SIG-M5 (cell line): ENCODE results near the gene TMEM14A.
"Not testable (repeated sequence)": the region's sequence is repeated elsewhere in the genome, so short reads cannot be mapped to it uniquely, and the experiment has no call there.

Experiments used
- DNase-seq: peaks from one replicate; lab custom pipeline; 2025; lab: John Stamatoyannopoulos, UW

Gene TMEM14A

GRCh38 chr6:52697903-52698302 lies 27.0 kb downstream of the TMEM14A start:
- DNase-seq = no peak

DNA sequence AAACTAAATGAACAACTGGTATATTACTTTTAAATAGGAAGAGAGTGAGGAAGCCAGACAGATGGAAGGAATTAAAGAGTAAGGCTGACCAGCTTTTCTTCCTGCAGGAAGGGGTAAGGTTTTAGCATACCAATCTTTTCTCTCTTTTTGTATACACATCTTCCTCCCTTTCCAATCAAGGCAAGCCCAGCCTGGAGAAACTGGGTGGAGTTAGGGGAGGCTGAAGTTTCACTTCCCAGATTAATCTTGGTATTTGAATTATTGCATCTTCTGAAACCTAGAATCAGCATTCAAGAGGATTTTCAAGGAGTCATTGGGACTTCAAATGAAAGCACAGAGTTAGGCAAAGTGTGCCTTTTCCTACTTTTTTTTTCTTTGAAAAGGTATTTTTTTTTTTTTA lies 33.1 kb downstream of the TMEM14A start:
- DNase-seq = no peak

DNA sequence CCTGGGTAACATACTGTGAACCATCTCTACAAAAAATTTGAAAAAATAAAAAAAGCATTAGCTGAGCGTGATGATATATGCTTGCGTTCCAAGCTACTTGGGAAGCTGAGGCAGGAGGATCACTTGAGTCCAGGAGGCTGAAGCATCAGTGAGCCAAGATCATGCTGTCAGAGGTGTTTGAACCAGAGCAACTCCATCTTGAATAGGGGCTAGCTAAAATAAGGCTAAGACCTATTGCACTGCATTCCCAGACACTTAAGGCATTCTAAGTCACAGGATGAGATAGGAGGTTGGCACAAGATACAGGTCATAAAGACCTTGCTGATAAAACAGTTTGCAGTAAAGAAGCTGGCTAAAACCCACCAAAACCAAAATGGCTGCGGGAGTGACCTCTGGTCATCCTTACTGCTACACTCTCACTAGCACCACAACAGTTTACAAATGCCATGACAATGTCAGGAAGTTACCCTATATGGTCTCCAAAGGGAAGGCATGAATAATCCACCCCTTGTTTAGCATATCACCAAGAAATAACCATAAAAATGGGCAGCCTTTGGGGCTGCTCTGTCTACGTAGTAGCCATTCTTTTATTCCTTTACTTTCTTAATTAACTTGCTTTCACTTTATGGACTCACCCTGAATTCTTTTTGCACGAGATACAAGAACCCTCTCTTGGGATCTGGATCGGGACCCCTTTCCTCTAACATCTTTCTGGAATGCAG lies 34.0 kb downstream of the TMEM14A start:
- DNase-seq = not testable (repeated sequence)

DNA sequence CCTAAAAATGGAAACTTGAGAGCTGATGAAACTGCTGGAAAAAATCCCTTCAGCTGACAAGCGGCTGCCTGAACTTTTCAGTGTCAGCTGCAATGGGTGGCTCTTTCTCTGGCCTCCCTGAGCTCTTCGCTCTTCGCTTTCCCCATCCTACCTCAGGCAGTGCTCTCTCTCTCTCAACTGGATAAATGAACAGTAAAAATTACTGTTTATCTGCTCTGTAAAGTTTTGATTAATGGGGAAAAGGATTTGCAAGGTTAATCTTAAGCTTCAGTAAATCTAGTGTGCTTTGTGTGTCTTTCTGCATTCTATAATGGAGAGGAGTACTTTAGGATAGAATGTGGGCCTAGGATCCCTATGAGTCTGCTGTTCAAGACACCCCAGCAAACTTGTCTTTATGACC lies 35.1 kb downstream of the TMEM14A start:
- no peak for DNase-seq

GRCh38 chr6:52707963-52708680 lies 37.2 kb downstream of the TMEM14A start:
- no peak for DNase-seq

- DNase-seq = no peak
Observed at GRCh38 chr6:52712136-52712535, 41.2 kb downstream of the TMEM14A start.

- DNase-seq = not testable (repeated sequence)
Observed at GRCh38 chr6:52714761-52715160, 43.8 kb downstream of the TMEM14A start.

DNA sequence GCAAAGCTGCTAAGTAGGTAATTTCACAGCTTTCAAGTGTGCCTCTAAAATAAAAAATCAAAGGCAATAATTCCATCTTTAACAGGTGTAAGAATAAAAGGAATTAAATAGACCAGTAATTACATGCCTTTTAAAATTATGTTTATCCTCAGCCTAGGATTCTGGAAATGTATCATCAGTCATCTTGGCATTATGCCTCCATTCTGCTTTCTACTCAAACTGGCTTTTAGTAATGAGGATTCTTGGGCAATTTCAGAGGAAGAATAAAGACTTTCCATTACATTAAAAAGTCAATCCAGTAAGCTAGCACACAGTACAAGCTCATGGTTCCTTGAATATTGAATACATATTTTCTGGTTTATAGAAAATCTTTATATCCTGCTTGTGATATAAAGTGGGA lies 47.6 kb downstream of the TMEM14A start:
- DNase-seq = no peak

DNA sequence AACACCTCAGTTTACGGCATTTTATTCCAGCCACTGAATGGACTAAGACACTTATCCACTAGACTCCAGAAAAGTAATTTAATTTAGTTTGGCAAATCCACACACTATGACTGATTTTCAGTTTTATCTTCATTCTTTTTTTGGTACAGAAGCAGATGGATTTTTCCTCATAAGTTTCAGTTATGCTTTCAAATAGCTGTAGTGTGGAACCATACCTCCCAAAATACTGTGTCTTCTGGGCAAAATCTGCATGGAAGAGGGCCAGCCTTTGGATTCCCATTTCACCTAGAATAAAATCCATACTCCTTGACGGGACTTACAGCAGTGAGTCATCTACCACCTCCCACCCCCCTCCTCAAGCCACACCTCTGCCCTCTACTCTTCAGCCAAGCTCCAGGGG lies 49.4 kb downstream of the TMEM14A start:
- no peak for DNase-seq

DNA sequence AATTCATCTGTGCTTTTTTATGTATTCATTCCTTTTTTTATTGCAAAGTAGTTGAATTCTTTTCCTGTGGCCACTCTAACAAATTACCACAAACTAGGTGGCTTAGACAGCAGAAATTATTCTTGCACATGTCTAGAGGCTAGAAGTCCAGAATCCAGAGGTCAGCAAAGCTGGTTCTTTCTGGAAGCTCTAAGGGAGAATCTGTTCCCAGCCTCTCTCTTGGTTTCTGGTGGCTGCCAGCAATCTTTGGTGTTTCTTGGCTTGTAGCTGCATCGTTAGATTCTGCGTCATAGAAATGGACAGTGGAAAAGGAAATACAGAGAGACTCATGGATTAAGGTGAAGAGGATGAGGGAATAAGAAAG lies 53.1 kb downstream of the TMEM14A start:
- DNase-seq = no peak

DNA sequence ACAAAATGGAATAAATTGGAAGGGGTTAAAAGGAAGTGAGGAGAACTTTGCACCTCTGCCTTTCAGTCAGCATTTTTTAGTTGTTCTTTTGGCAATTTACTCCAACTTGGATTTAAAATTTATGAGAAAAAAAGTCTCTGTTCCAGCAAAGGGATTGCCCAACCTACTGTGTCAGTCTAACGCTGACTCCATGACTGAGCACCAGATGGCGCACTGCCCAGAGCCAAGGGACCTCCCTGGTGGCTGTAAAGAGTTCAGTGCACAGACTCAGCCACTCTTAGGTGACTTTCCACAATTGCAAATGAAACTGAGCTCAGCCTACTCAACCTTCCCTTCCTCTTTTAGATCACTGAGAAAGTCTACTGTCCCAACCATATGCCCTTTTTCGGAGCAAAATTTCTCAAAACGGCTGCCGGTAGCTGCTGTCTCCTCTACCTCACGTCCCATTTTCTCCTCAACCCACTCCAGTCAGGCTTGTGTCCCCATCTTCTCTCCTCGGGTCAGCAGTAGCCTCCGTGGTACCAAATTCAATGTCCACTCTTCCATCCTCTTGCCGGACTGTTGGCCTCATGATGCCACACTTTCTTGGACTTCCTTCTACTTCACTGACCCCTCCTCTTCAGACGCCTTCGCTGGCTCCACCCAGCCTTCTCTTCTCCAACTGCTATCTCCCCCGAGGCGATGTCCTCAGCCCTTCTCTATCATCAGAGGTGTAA lies 53.7 kb downstream of the TMEM14A start:
- peak; percentile 16 for DNase-seq

DNA sequence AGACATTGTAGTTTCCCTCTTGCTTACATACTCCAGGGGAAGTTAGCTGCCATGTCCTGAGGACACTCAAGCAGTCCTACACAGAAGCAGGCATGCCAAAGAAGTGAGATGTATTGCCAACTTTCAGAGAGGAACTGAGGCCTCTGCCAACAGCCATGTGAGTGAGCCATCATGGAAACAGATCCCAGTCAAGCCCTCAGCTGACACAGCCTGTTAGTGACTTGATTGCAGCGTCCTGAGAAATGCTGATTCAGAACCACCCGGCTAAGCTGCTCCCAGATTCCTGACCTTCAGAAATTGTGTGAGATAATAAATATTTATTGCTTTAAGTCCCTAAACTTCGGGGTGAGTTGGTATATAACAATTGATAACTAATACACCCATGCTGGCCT lies 54.2 kb downstream of the TMEM14A start:
- DNase-seq = no peak

- no peak for DNase-seq
Observed at GRCh38 chr6:52725535-52726192, 54.8 kb downstream of the TMEM14A start.

DNA sequence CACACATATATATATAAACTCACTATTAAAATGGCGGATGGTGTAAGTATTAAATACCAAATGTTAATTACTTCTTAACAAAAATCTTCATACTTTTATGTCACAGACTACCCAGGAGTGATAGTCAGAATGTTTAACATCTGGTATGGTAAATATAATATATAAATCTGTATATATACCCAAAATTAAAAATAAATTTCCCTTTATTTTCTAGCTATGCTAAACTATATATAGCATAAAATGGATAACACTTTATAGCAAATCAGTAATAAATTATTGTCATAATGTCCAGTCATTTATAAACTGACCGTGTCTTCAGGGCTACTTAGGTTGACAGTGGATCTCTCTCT lies 55.3 kb downstream of the TMEM14A start:
- no peak for DNase-seq

- DNase-seq = no peak
Observed at GRCh38 chr6:52726741-52727535, 56.0 kb downstream of the TMEM14A start.

GRCh38 chr6:52727908-52728307 lies 57.0 kb downstream of the TMEM14A start:
- no peak for DNase-seq

DNA sequence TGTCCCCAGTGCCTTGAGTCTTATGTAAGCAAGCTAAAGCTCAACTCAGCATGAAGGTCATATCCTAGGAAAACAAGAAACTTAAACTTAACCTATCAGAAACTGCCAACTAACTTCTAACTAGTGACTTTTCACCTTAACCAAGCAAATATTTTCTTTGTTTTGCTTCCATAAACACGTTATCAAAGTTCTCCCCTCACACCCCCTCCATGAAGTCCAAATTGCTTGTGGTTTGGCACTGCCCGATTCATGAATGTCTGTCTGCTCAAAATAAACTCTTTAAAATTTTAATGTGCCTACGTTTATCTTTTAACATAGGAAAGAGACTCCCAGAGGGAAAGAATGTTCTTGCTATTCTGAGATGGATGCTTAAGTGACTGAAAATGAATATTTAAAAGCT lies 57.5 kb downstream of the TMEM14A start:
- DNase-seq = no peak

DNA sequence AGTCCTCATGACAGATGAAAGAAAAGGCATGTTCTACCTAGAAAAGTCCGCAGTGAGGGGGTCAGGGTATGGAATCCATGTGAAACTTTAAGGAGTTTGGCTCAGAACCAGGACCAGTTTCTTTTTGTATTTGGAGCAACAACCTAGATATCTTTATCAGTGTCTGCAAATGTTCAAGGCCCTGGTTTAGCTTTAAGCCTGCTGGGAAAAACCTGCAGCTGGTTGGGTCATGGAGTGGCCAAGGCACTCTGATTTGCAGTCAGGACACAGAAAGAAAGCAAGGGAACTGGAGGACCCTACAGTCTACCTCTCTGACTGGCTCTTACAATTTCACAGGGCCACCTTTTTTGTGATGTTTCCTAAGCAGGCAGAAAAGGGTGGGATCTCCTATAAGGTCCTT lies 58.7 kb downstream of the TMEM14A start:
- DNase-seq = no peak

GRCh38 chr6:52731719-52732118 lies 60.8 kb downstream of the TMEM14A start:
- DNase-seq = no peak

GRCh38 chr6:52733172-52733571 lies 62.3 kb downstream of the TMEM14A start:
- DNase-seq = no peak

DNA sequence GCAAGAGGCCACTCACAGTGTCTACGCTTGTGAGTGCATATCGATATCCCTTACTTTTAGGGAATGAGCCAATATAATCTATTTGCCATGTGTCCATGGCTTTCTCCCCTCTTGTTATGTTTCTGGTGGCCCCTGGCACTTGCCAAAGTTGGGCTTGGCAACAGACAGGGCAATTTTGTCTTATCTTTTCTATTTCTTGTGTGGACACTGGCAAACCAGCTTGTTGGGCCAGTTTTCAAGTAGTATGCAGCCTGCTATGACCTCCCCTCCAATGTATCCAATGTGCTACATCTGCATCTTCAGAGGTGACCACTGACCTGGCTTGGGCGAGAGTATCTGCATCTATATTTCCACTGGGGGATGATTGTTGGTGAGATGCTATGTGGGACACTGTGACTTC lies 63.2 kb downstream of the TMEM14A start:
- DNase-seq = no peak

DNA sequence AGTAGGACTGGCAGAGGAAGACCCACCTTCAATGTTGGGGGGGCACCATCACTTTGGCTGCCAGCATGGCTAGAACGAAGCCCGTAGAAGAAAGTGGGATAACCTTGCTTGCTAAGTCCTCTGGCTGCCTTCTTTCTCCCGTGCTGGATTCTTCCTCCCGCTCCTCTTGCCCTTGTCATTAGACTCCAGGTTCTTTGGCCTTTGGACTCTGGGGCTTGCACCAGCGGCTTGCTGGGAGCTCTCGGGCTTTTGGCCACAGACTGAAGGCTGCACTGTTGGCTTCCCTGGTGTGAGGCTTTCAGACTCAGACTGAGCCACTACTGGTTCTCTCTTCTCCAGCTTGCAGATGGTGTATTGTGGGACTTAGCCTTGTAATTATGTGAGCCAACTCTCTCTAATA lies 64.2 kb downstream of the TMEM14A start:
- DNase-seq = no peak
